IMR-90 (cell line): ENCODE data around the gene AKT3. TPM values are rescaled to one million over a fixed set of nuclear protein-coding genes. Genes with fewer than 3 reads are reported as not detected.

Experiments used
- ATAC-seq: fragments of 200-7000 bp; cut with Tn5 transposase; 2 replicates; pipeline ENCODE4 v1.9.1; 2020; ENCODE audit warnings: low read depth, mild to moderate bottlenecking, moderate library complexity
- BruUV-seq: library from RNA; stranded (reverse); fragments of 400-500 nt; replicated peaks from 2 replicates; lab custom pipeline; 2021; lab: Mats Ljungman, UMichigan
- CTCF ChIA-PET: fragments of 300-600 bp; formaldehyde crosslinking; extraction: SDS; loops from one replicate; lab custom pipeline; 2021; ENCODE audit warnings: antibody characterized with exemption; lab: Yijun Ruan, JAX
- POLR2A ChIA-PET: fragments of 300-600 bp; sonication (Branson Sonifier 250); formaldehyde crosslinking; loops from one replicate; lab custom pipeline; 2022; ENCODE audit warnings: antibody characterized with exemption; ENCODE audit not compliant: unreplicated experiment; lab: Charles Lee
- DNase-seq: peaks from one replicate; pipeline ENCODE4 v3.0.0; 2013
- H2AFZ ChIP-seq: replicated peaks from 2 replicates; pipeline ENCODE3; 2013; ENCODE audit warnings: low read length, mild to moderate bottlenecking; ENCODE audit not compliant: poor library complexity
- H2AK5ac ChIP-seq: 2 replicates; pipeline ENCODE4 v1.6.1; 2013; ENCODE audit warnings: low read depth, low read length, inconsistent platforms
- H2AK9ac ChIP-seq: replicated peaks from 2 replicates; pipeline ENCODE3; 2013; ENCODE audit warnings: mild to moderate bottlenecking, low read depth, low read length, moderate library complexity; ENCODE audit not compliant: poor library complexity
- H2BK120ac ChIP-seq: 2 replicates; pipeline ENCODE4 v1.6.1; 2013; ENCODE audit warnings: low read depth, low read length, inconsistent platforms
- H2BK15ac ChIP-seq: 3 replicates; pipeline ENCODE4 v1.6.1; 2013; ENCODE audit warnings: low read depth, low read length, inconsistent platforms
- H2BK20ac ChIP-seq: 2 replicates; pipeline ENCODE4 v1.6.1; 2013; ENCODE audit warnings: low read depth, mild to moderate bottlenecking, inconsistent platforms, low read length, moderate library complexity
- H2BK5ac ChIP-seq: 2 replicates; pipeline ENCODE4 v1.6.1; 2013; ENCODE audit warnings: mild to moderate bottlenecking, low read depth, low read length, inconsistent platforms; ENCODE audit not compliant: poor library complexity, severe bottlenecking
- H3K14ac ChIP-seq: replicated peaks from 2 replicates; pipeline ENCODE4 v1.6.1; 2013; ENCODE audit warnings: low read depth, low read length, inconsistent platforms
- H3K18ac ChIP-seq: 2 replicates; pipeline ENCODE4 v1.6.1; 2013; ENCODE audit warnings: low read depth, low read length, control low read depth
- H3K23ac ChIP-seq: 2 replicates; pipeline ENCODE4 v1.6.1; 2013; ENCODE audit warnings: low read depth, low read length, inconsistent platforms
- H3K27ac ChIP-seq: 2 replicates; pipeline ENCODE4 v1.5.1; 2013; ENCODE audit warnings: mild to moderate bottlenecking, control low read depth, low read length; ENCODE audit not compliant: insufficient read depth
- H3K27me3 ChIP-seq: 2 replicates; pipeline ENCODE4 v1.6.1; 2013; ENCODE audit warnings: low read length; ENCODE audit not compliant: control insufficient read depth, insufficient read depth
- H3K36me3 ChIP-seq: 2 replicates; pipeline ENCODE4 v1.6.1; 2013; ENCODE audit warnings: low read length, mixed read lengths; ENCODE audit not compliant: control insufficient read depth, insufficient read depth
- H3K4ac ChIP-seq: 2 replicates; pipeline ENCODE4 v1.6.1; 2013; ENCODE audit warnings: low read depth, low read length, inconsistent platforms
- H3K4me1 ChIP-seq: 2 replicates; pipeline ENCODE4 v1.6.1; 2013; ENCODE audit warnings: low read length, mixed read lengths; ENCODE audit not compliant: control insufficient read depth, insufficient read depth
- H3K4me2 ChIP-seq: 2 replicates; pipeline ENCODE4 v1.6.1; 2013; ENCODE audit warnings: low read depth, mild to moderate bottlenecking, control low read depth, low read length, moderate library complexity
- H3K4me3 ChIP-seq: 2 replicates; pipeline ENCODE4 v1.5.1; 2013; ENCODE audit warnings: low read depth, mild to moderate bottlenecking, control low read depth, low read length, moderate library complexity; ENCODE audit not compliant: insufficient read depth
- H3K56ac ChIP-seq: 2 replicates; pipeline ENCODE4 v1.6.1; 2013; ENCODE audit warnings: low read length, inconsistent platforms; ENCODE audit not compliant: insufficient read depth; ENCODE audit errors: extremely low read depth
- H3K79me1 ChIP-seq, 2 experiments: 2 replicates each; pipeline ENCODE4 v1.6.1; 2013; ENCODE audit warnings: low read length in 2 of 2, inconsistent platforms in 1 of 2, low read depth in 1 of 2
- H3K9ac ChIP-seq: 2 replicates; pipeline ENCODE4 v1.6.1; 2013; ENCODE audit warnings: low read depth, low read length, control low read depth
- H3K9me1 ChIP-seq: 2 replicates; pipeline ENCODE4 v1.6.1; 2013; ENCODE audit warnings: low read length, inconsistent platforms; ENCODE audit not compliant: insufficient read depth
- H3K9me3 ChIP-seq: 2 replicates; pipeline ENCODE4 v1.6.1; 2013; ENCODE audit warnings: low read length; ENCODE audit not compliant: control insufficient read depth, insufficient read depth
- H4K20me1 ChIP-seq: 2 replicates; pipeline ENCODE4 v1.6.1; 2013; ENCODE audit warnings: low read length, inconsistent platforms; ENCODE audit not compliant: insufficient read depth
- H4K5ac ChIP-seq: 2 replicates; pipeline ENCODE4 v1.6.1; 2013; ENCODE audit warnings: mild to moderate bottlenecking, low read depth, low read length, control low read depth
- H4K8ac ChIP-seq, 2 experiments: 2 replicates each; pipeline ENCODE4 v1.6.1; 2013; ENCODE audit warnings: low read depth in 2 of 2, low read length in 2 of 2, control low read depth in 1 of 2, inconsistent platforms in 1 of 2
- H4K91ac ChIP-seq: 2 replicates; pipeline ENCODE4 v1.6.1; 2013; ENCODE audit warnings: low read depth, low read length, inconsistent platforms; ENCODE audit not compliant: insufficient read depth
- BHLHE40 ChIP-seq: fragments of 150-350 bp; IDR thresholded peaks from 2 replicates; pipeline ENCODE4 v1.6.1; 2016; ENCODE audit warnings: mild to moderate bottlenecking, low read depth, low read length
- CEBPB ChIP-seq: IDR thresholded peaks from 2 replicates; pipeline ENCODE4 v1.6.1; 2012; ENCODE audit warnings: low read depth, low read length, improper control_type of control experiment
- CHD1 ChIP-seq: IDR thresholded peaks from 2 replicates; pipeline ENCODE4 v1.6.1; 2012; ENCODE audit warnings: low read depth, low read length, improper control_type of control experiment
- CTCF ChIP-seq: conservative IDR thresholded peaks from 2 replicates; pipeline ENCODE4 v1.5.1; 2012; ENCODE audit warnings: mild to moderate bottlenecking, low read depth, low read length, improper control_type of control experiment
- ELK1 ChIP-seq: fragments of 150-350 bp; IDR thresholded peaks from 2 replicates; pipeline ENCODE4 v1.6.1; 2016; ENCODE audit warnings: low read depth, mild to moderate bottlenecking, low read length, moderate library complexity, borderline replicate concordance
- FOS ChIP-seq: fragments of 150-350 bp; IDR thresholded peaks from 2 replicates; pipeline ENCODE4 v1.6.1; 2016; ENCODE audit warnings: low read depth, low read length
- MAFK ChIP-seq: IDR thresholded peaks from 2 replicates; pipeline ENCODE4 v1.6.1; 2012; ENCODE audit warnings: low read depth, low read length, improper control_type of control experiment
- MAZ ChIP-seq: IDR thresholded peaks from 2 replicates; pipeline ENCODE4 v1.6.1; 2012; ENCODE audit warnings: low read depth, mild to moderate bottlenecking, low read length, improper control_type of control experiment, moderate library complexity, borderline replicate concordance
- MXI1 ChIP-seq: IDR thresholded peaks from 2 replicates; pipeline ENCODE4 v1.6.1; 2012; ENCODE audit warnings: low read depth, mild to moderate bottlenecking, low read length, moderate library complexity, borderline replicate concordance
- NFE2L2 ChIP-seq: fragments of 150-350 bp; IDR thresholded peaks from 2 replicates; pipeline ENCODE4 v1.6.1; 2016; ENCODE audit warnings: low read depth, mild to moderate bottlenecking, low read length
- POLR2A ChIP-seq: IDR thresholded peaks from 2 replicates; pipeline ENCODE4 v1.6.1; 2012; ENCODE audit warnings: mild to moderate bottlenecking, low read depth, low read length
- RAD21 ChIP-seq: IDR thresholded peaks from 2 replicates; pipeline ENCODE4 v1.6.1; 2012; ENCODE audit warnings: low read length, improper control_type of control experiment
- RCOR1 ChIP-seq: IDR thresholded peaks from 2 replicates; pipeline ENCODE4 v1.6.1; 2012; ENCODE audit warnings: mild to moderate bottlenecking, low read length, improper control_type of control experiment; ENCODE audit not compliant: insufficient replicate concordance
- RFX5 ChIP-seq: IDR thresholded peaks from 2 replicates; pipeline ENCODE4 v1.8.0; 2012; ENCODE audit warnings: low read depth, mild to moderate bottlenecking, low read length, moderate library complexity
- SMC3 ChIP-seq: fragments of 150-350 bp; IDR thresholded peaks from 2 replicates; pipeline ENCODE4 v1.6.1; 2016; ENCODE audit warnings: low read depth, mild to moderate bottlenecking, antibody characterized with exemption, low read length, moderate library complexity
- USF2 ChIP-seq: fragments of 150-350 bp; IDR thresholded peaks from 2 replicates; pipeline ENCODE4 v1.6.1; 2017; ENCODE audit warnings: mild to moderate bottlenecking, antibody characterized with exemption, low read length, low read depth
- WGBS, 2 experiments: methylation state at CpG; one replicate each; pipeline versions ENCODE4 v1.1.5 to v1.1.7; 2013; ENCODE audit warnings: missing lambda C conversion rate in 2 of 2; ENCODE audit not compliant: insufficient read length in 1 of 2; ENCODE audit errors: extremely low coverage in 2 of 2; 5-methylcytosine and 5-hydroxymethylcytosine counted together
- dilution Hi-C: fragments of 300-500 bp; cut with HindIII; formaldehyde crosslinking; loops from one replicate; pipeline ENCODE4 v1.14.3; 2018; ENCODE audit warnings: low sequenced_read_pairs; ENCODE audit not compliant: unreplicated experiment
- in situ Hi-C: fragments of 300-500 bp; cut with MboI; formaldehyde crosslinking; loops from 3 replicates; pipeline ENCODE4 v1.14.3; 2019; ENCODE audit warnings: low sequenced_read_pairs, inconsistent platforms, mixed read lengths
- intact Hi-C: fragments of 100-400 bp; cut with micrococcal nuclease; formaldehyde crosslinking; loops from 2 replicates; pipeline ENCODE4 v1.10.0; 2022
- polyA plus RNA-seq, 3 experiments: library from polyadenylated mRNA; depleted of rRNA; stranded (reverse); fragments of >200 nt; gene quantifications; 2 replicates each; pipeline ENCODE4 v1.2.3, GENCODE V29; 2012; ENCODE audit warnings: low replicate concordance in 1 of 3
- total RNA-seq: library from RNA; depleted of rRNA; stranded (reverse); fragments of >200 nt; gene quantifications from 2 replicates; pipeline ENCODE4 v1.2.3, GENCODE V29; 2012

The AKT3 gene
- total and polyA plus RNA-seq, 2 of the 4 experiments (the other 2 are of a cell fraction), result 15.2 to 19.4 TPM

GRCh38 chr1:243580984-243581383 is 269.1 kb downstream of the AKT3 start:
- no peak overlapping the region for H2AK9ac ChIP-seq
- no peak overlapping the region for H4K8ac ChIP-seq
- no peak overlapping the region for H2BK20ac ChIP-seq
- H3K4ac ChIP-seq, result no peak overlapping the region
- H3K9me3 ChIP-seq, result peaks cover 17% of the 10 kb centered on the region
- H4K20me1 ChIP-seq, result no peaks in the 10 kb centered on the region
- DNase-seq (no peak), ATAC-seq (no peak)
- no peak overlapping the region for H2AK5ac ChIP-seq
- H3K18ac ChIP-seq, result no peak overlapping the region
- in situ Hi-C loops, result no loop called here
- H3K27ac ChIP-seq, result no peak overlapping the region
- H4K91ac ChIP-seq, result no peak overlapping the region
- CTCF ChIA-PET, result no interaction called here
- no peak overlapping the region for H3K9ac ChIP-seq
- H3K27me3 ChIP-seq, result no peaks in the 10 kb centered on the region
- H3K4me2 ChIP-seq, result no peak overlapping the region
- H2BK15ac ChIP-seq, result no peak overlapping the region
- dilution Hi-C loops, result no loop called here
- POLR2A ChIA-PET, result no interaction called here
- no peak overlapping the region for H3K14ac ChIP-seq
- no peaks in the 10 kb centered on the region for H3K9me1 ChIP-seq
- peaks cover 3% of the 10 kb centered on the region; the same call in 1 of the 2 replicates for H3K36me3 ChIP-seq
- H4K5ac ChIP-seq, result no peak overlapping the region
- no peak overlapping the region for H3K4me3 ChIP-seq
- no peak overlapping the region for H3K56ac ChIP-seq
- intact Hi-C loops, result no loop called here
- no peak overlapping the region for H2BK120ac ChIP-seq
- no peaks in the 10 kb centered on the region; the same call in 1 of the 2 replicates for H3K4me1 ChIP-seq
- no peak overlapping the region for H2AFZ ChIP-seq
- TF ChIP-seq SMC3 (no peak), CTCF (no peak), RAD21 (no peak), BHLHE40 (no peak), MAFK (no peak), CHD1 (no peak), ELK1 (no peak), MXI1 (no peak), RCOR1 (no peak), FOS (no peak), USF2 (no peak), RFX5 (no peak), NFE2L2 (no peak), POLR2A (no peak), MAZ (no peak), CEBPB (no peak)
- H3K79me1 ChIP-seq, result peaks cover 7 to 21% of the 10 kb centered on the region in 2 experiments
- no peak overlapping the region for H2BK5ac ChIP-seq
- no peak overlapping the region for H3K23ac ChIP-seq
- WGBS, 2 experiments, result 100% methylated on average over 1 of the region's 1 CpG; no CpG with 5 or more reads in 1 of the 2 experiments
- no TSS peak for BruUV-seq
